GM13977 (cell line): ENCODE results near the gene DNAH5.

Experiments
- DNase-seq: peaks from one replicate; pipeline ENCODE4 v3.0.0; 2012; ENCODE audit warnings: low spot score
- CTCF ChIP-seq: IDR thresholded peaks from 2 replicates; pipeline ENCODE4 v1.5.1; 2012; ENCODE audit warnings: mild to moderate bottlenecking, control low read depth; ENCODE audit not compliant: insufficient read depth; ENCODE audit errors: extremely low read depth, missing control alignments
- in situ Hi-C: fragments of 300-500 bp; cut with MboI; formaldehyde crosslinking; loops from one replicate; pipeline ENCODE4 v1.12.0; 2022; ENCODE audit warnings: low sequenced_read_pairs, low pct_unique_long_range_greater_than_20kb, mixed read lengths, inconsistent platforms; ENCODE audit not compliant: unreplicated experiment

Gene DNAH5

DNA sequence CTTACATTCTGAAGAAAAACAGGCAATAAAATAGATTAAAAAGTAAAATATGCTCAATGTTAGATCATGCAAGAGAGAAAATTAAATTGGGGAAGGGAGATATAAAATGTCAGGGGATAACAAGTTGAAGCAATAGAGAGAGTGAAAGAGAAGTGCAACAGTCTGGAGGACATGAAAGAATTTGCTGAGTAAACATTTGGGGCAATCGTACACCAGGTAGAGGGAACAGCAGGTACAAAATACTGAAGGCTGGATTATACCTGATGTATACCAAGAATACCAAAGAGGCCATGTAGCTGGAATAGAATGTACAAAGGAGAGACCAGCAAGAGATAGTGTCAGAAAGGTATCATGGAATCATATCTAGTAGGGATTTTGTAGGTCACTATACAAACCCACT is 300.8 kb downstream of the DNAH5 start:
- in situ Hi-C loops = no loop called here
- no peak for TF ChIP-seq CTCF
- DNase-seq = no peak

GRCh38 chr5:13643196-13643595 is 301.3 kb downstream of the DNAH5 start:
- no peak for TF ChIP-seq CTCF
- in situ Hi-C loops = no loop called here
- DNase-seq = no peak
